ENCODE data around the gene PSMD5.

PSMD5 gene

DNA sequence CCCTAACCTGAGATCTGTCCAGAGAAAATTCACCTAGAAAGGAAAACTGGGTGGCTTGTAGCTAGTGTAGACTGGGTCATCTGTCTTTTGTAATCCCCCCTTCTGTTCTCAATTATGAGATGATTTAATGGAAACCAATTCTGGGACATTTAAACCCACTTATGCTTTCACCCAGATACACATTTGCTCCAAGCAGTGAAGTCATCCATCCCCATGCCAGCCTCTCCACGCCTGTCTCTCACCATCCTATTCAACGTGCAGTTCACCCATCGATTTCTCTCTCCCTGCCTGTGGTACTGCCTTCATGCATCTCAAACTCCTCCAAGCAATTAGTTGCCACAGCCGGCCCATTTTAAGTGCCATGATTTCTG lies 32.5 kb upstream of the PSMD5 start:
- no peak for DNase-seq (ENCODE audit: low read depth, low spot score)

DNA sequence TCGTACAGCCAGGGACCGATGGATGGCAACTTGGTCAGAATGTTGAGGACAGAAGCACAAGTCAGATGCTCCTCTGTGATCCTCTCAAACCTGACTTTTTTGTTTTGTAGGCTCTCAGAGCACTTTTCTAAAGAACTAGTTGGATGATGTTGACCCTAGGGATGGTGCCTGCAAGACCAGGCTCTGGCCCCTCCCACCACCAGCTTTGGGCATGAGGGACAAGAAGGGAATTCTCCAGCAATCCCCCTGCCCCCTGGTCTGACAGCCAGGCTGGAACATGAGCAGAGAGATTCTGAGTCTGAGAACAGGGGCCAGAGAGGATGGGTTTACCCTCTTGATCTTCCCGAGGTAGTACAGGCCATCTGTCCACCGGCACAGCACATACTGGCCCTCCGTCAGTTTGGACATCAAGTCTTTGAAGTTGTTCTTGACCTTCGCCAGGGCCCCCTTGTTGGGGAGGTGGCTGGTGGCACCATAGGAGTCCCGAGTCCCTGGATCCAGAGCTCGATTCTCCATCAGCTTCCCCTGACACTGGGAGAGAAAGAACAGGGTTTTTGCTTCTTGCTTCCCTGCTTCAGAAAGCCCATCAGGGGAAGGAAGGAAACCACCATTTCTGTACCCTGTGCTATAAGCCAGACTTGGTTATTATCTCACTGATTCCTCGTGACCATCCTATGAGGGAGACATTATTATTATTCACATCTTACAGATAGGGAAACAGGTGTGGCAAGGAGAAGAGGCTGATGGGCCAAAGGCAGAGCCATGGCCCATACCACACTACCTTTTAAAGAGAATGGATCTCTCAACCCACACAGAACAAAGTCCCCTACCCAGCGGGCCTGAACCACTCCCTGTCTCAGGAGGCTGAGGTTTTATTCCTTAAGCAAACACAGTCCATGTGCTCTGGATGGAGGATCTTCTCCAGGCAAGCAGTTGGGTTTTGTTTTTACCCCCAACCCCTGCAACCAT lies 31.8 kb upstream of the PSMD5 start:
- no peak for DNase-seq (ENCODE audit: low read depth, low spot score)

DNA sequence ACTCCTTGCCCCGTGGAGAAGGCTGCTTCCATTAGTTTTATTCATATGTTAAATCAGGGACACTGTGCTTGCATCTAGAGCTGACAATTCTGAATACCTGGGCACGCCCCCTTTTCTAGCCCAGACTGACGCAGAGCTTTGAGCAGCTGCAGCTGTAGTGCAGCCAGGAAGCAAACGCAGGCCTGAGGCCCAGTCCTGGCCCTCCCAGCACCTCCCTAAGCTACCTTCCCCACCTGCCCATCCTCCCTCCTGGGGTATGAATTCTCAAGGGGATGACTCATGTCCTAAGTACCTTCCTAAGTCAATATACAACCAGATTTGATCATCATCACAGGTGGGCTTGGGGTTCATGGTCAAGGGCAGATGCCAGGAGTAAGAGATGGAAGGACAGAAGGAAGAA lies 30.8 kb upstream of the PSMD5 start:
- DNase-seq (ENCODE audit: low read depth, low spot score), result no peak

DNA sequence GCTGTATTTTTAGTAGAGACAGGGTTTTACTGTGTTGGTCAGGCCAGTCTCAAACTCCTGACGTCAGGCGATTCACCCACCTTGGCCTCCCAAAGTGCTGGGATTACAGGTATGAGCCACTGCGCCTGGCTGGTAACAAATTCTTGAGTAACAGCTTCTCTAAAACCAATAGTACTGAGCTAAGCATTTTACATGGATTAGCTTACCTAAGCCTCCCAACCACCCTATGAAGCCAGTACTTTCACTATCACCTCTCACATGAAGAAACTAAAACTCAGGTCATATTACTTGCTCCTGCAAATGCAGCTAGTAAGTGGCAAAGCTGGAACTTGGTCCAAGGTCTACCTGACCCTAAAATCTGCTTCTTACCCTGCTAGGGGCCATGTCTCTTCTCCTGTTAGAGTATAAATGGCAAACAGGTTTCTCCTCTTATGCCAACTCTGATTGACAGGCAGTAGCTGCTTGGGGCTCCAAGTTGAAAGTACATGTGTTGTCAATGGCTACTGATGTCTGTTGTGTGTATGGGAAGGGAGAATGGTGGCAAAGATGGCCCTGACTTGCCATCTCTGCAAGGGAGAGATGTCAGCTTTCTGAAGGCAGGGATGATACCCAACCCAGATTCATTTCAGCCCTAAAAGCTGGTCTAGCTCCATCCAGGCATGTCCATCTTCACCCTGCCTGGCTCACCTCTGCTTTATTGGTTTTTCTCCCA lies 30.2 kb upstream of the PSMD5 start:
- no peak for DNase-seq (ENCODE audit: low read depth, low spot score)

DNA sequence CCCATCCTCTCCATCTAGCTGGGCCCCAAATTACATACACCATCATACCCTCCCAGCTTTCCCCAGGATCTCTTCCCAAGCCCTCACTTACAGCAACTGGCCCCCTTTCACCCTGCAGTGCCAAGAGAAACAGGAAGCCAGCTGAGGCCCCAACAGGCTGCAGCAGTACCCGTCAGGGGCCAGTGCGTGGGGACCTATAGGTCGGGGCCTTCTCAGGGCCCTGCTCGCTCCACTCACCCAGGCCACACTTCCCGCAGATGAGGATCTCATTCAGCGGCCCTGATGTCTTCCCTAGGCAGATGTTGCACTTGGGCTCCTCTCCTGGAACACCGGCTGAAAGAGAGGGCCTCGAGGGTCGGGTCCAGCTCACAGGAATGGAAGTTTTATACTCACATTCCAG lies 27.5 kb upstream of the PSMD5 start:
- DNase-seq (ENCODE audit: low read depth, low spot score), result no peak

DNA sequence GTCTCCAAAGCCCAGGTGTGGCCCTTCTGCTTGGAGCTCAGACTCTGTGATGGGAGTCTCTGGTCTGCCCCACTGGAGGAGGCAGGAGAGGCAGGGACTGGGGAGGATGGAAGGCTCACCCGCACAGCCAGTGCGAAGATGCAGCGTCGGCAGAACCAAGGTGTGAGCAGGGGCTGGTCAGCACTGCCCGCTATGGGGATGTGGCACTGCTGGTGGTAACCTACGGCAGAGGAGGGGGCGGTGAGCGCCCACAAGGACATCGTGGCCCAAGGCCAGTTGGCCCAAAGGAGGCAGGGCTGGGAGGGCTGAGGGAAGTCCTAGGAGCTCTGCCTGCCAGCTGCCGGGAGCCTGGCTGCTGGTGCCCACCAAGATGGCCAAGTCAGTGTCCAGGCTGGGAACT lies 27.0 kb upstream of the PSMD5 start:
- DNase-seq (ENCODE audit: low read depth, low spot score), result no peak

DNA sequence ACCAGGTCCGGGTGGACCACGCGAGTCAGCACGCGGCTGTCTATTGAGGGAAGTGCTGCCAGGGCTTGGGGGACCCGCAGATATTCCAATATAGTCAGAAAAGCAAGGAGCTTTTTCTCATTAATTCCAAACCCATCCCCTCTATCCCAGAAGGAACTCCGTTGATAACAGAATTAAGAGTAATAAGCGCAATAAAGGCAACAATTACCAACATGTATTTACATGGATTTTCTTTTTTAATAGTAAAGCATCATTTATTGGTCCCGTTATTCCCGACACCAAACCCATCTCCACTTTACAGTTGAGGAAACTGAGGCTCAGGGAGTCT lies 26.6 kb upstream of the PSMD5 start:
- DNase-seq (ENCODE audit: low read depth, low spot score), result no peak

DNA sequence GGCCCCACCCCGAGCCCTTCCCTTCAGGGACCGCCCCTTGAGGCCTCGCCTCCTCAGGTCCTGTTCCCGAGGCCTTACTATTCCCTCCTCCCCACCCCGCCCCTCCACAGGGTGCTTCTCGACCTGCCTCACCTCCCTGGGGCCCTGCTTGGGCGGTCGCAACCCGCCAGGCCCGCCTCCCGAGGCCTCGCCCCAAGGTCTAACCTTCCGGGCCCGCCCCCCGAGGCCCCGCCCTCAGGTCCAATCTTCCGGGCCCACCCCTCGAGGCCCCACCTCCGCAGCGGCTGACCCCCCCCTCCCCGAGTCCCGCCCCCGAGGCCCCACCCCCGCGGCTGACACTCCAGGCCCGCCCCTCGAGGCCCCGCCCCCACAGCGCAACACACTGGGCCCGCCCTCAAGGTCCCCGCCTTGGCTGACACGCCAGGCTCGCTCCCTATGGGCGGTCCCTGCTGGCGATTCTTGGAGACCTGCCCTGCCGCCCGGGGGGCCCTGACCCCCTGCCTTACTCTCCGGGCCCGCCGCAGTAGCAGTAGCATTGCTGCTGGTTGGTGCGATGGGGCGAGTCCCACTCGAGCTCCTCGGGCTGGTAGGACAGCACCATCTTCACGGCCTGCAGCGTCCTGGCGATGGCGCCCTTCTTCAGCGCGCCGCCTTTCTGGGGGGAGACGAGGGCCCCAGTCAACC lies 26.1 kb upstream of the PSMD5 start:
- peak; percentile 70 for DNase-seq (ENCODE audit: low read depth, low spot score)

DNA sequence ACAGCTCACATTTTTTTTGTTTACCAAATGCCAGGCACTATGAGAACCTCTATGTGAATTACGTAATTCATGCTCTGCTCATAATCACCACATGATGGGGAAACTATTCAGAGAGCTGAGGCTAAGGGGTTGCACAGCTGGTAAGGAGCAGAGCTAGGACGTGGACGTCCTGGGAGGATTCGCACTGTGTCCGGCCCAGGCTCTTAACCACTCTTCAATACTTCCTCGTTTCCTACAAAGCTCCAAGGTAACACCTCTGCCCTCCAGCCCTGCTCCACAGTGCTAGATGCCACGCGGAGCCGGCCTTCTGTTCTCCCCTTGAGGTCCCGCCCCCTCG lies 25.6 kb upstream of the PSMD5 start:
- peak; percentile 43 for DNase-seq (ENCODE audit: low read depth, low spot score)

DNA sequence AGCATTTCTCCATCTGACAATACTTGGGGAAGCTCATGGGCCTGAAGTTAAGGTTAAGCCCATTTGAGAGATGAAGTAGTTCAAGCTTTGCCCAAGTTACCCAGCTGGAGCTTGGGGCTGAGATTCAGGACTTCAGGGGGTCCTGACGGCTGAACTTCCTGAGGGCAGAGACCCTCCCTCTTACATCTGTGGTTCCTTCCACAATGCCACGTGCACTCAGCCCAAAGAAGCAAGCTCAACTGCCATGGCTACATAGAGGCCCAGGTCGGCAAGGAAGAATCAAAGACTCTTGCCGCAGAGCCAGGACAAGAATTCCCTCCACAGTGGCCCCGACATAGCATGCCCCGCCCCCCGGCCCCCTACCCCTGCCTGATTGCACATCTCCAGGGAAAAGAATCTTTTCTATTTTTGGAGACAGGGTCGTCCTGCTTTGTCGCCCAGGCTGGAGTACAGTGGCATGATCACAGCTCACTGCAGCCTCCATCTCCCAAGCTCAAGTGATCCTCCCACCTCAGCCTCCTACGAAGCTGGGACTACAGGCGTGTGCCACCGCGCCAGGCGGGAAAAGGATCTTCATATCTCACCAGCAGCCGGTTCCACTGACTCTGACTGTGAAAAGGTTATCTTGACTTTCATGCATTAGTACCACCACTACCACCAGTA lies 25.1 kb upstream of the PSMD5 start:
- no peak for DNase-seq (ENCODE audit: low read depth, low spot score)

DNA sequence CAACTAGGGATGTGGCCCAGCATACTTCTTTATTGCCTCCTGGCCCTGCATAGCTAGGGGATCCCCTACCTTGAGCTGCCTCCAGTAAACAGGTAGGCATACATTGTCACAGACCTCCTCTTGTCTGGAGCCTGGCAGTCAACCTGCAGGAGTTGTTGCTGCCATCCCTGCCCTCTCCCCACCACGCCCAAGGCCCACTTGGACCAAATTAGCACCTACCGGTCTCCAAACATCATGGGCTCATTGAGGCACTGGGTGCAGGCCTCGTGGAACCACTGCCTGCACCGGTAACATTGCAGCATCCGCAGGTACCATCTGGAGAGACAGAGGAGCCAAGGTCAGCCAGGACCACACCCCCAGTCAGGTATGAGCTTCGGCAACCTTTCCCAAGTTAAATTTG lies 23.9 kb upstream of the PSMD5 start:
- no peak for DNase-seq (ENCODE audit: low read depth, low spot score)

DNA sequence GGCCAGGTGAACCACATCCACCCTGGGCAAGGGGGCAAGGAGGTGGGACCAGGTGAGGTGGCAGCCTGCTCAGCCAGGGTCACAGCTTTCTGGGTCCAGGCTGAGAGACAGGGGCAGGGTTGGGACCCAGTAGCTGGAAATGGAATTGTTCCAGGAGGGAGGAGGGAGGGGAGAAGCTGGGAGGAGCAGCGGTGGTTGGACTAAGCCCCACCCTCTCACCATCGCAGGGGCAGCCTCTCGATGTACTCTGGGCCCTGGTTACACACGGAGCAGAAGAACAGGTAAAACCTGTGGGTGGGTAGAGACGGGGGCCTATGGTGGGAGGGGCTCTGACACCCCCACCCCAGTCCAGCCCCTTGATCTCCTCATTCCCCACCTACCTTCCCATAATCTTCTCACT lies 23.1 kb upstream of the PSMD5 start:
- DNase-seq (ENCODE audit: low read depth, low spot score), result no peak

DNA sequence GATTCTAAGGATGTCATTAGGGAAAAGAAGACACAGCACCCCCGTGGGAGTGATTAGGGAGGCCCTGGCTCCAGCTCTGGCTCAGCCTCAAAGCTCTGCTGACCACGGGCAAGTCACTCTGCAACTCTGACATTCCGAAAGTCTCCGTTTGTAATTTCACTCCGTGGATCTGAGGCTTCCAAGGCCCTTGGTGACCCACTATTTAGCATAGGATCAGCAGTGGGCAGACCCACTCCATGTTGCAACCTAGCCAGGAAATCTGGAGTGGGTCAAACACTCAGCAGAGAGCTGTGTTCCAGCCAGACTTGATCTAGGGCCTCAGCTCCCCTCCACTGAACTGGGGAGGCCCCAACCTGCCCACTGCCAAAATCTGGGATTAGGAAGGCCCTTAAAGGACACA lies 22.5 kb upstream of the PSMD5 start:
- DNase-seq (ENCODE audit: low read depth, low spot score), result no peak

DNA sequence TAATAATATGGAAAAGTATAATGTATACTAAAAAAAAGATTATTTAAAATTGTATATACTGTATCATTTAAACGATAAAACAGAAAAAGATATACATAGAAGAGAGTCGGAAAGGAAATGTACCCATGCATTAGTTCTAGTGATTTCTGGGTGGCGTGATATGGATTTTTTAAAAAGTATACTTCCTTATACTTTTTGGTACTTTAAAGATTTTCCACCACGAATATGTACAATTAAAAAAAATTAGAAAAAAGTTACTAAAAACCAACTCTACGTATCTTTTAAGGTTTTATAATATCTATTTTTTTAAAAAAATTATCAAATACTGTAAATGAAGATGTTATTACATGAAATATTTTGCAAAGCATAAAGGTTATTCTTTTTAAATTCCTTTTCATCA lies 22.0 kb upstream of the PSMD5 start:
- DNase-seq (ENCODE audit: low read depth, low spot score), result no peak

DNA sequence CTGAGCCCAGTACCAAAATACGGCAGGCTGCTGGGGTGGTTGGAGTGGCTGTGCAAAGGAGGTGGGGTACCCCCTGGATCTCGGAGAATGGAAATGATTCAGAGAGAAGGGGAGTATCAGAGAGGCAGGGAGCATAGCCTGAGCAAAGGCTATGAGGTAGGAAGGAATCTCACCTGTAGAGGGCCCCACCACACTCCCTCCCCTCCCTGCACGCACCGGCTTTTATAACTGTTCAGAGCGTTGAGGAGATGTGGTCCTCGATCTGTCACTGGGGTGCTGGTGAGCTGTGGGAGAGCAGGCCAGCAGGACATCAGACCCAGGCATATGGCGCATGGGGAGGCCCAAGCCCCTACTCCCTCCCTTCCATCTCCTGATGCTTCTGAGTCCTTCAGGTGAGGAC lies 21.1 kb upstream of the PSMD5 start:
- no peak for DNase-seq (ENCODE audit: low read depth, low spot score)

DNA sequence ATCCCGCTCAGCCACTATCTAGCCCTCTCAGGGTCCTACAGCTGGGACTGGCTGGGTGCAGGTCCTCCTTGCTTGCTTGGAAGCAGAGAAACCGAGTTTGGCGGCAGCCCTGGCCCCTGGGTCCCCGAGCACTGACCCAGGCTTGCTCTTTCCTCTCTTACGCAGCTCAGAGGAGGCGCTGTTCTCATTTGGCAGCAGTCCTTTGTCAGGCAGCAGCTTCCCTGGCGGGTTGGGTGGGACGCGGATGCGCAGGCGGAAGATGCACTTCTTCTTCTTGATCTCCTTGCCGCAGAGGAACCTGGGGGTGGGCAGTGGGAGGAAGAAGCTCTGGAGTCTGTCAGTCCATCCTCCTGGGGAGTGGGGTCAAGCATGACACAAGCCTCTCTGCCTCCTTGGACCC lies 19.7 kb upstream of the PSMD5 start:
- DNase-seq (ENCODE audit: low read depth, low spot score), result no peak

DNA sequence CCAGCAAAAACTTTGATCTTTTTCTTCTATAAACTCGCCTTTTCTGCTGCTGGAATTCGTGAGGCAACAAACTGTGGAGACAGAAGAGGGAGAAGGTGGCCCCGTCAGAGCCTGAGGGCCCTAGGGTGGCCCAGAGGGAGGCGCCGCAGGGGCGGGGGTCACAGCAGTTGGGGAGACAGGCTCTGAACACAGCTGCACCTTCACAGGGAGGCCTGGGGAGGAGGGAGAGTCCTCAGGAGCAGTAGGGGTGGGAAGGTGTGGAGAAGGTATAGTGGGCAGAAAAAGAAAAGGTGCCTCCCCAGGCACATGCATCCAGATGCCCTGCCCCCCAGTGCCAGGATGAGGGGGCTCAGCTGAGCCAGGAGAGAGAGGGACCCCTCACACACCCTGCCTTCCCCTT lies 19.2 kb upstream of the PSMD5 start:
- no peak for DNase-seq (ENCODE audit: low read depth, low spot score)

DNA sequence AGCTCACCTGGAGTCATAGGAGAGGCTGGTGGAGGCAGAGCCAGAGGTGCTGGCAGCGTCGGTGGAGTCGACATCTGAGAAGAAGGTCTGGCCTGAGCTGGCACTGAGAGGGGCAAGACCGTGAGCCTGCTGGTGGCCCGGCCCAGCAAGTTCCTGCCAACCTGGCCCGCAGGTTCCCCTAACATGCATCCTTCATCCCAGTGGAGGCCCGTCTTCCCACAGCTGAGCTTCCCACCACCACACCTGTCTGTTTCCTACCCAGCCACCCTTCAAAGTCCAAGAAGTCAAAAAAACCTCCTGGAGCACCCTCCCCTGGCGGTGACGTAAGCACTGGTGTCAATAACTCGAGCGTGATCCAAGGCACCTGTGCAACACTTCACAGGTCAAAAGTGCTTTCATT lies 17.4 kb upstream of the PSMD5 start:
- no peak for DNase-seq (ENCODE audit: low read depth, low spot score)

DNA sequence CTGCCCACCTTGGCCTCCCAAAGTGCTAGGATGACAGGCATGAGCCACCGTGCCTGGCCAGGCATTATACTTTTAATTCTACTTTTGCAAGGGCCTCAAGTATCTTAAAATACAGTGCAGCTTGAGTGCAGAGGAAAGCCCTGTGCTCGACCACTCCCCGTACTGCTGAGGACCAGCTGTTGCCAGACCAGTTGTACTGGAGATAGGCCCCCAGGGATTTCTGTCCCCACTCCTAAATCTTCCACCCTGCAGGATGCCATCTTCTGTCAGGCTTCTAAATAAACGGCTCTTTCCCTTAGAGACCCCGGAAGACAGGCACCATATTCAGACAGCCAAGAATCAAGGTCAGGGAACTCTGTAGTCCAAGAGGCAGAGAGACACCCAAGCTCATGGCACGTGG lies 16.6 kb upstream of the PSMD5 start:
- DNase-seq (ENCODE audit: low read depth, low spot score), result no peak

DNA sequence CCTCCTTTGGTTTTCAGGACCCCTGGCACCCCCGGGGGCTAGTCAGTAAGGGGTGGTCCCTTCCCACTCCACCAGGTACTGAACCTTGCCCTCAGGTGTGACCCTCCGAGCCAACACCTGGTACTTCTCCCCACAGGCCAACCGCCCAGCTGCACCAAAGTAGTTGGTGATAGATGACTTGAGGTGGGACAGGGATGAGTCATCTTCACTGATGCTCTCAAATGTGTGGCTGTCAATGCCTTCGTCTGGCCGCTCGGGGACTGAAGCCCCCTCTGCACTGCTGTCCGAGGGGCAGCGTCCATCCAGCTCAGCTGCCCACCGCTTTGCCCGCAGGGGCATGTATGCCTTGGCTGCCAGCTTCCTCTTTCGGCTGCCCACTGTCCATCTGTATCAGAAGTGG lies 15.2 kb upstream of the PSMD5 start:
- no peak for DNase-seq (ENCODE audit: low read depth, low spot score)

DNA sequence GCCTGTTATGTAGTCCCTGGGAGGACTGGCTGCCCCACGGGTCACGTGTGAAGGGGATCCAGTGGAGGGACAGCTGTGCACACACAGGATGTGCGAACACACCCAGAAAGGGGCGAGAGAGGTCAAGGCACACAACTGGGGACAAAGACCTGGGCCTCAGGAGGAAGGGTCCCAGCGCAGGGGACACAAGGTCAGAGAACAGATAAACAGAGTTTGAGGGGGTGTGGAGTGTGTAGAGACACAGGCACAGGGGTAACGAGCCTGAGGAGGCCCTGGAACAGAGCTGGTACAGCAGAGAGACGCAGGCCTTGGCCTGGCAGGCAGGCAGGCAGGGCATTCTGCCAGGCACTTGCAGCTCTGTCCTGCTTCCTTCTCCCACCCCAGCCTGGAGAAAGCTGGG lies 14.8 kb upstream of the PSMD5 start:
- no peak for DNase-seq (ENCODE audit: low read depth, low spot score)

DNA sequence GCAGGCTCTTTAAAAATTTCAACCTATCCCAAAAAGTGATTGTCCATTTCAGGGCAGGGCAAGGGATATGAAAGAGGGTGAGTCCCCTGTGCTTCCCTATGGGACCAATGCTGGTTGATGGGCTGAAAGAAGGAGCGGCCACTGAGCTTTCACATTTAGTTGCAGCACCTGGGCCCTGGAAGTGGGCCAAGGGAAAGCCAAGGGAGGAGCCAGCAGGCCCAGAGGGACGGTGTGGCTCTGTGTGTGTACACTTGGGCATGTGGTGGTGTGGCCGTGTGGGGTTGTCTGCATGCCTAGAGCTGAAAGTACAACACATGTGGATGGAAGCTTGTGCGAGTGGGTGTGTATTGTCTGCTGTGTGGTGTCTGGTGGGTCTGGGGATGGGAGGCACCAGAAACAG lies 14.0 kb upstream of the PSMD5 start:
- DNase-seq (ENCODE audit: low read depth, low spot score), result no peak
